H1 (cell line): Measurements from ENCODE around the gene GPBP1L1. TPM values are rescaled to one million over a fixed set of nuclear protein-coding genes. Genes with fewer than 3 reads are reported as not detected.
"Not testable (repeated sequence)": the region's sequence is repeated elsewhere in the genome, so short reads cannot be mapped to it uniquely, and the experiment has no call there.

Experiments used
- CTCF ChIA-PET: fragments of 300-600 bp; sonication (Branson Sonifier 250); formaldehyde crosslinking; loops from one replicate; lab custom pipeline; 2021; ENCODE audit not compliant: partially characterized antibody; lab: Charles Lee
- POLR2A ChIA-PET: fragments of 300-600 bp; sonication (Branson Sonifier 250); formaldehyde crosslinking; loops from one replicate; lab custom pipeline; 2021; ENCODE audit warnings: inconsistent platforms; ENCODE audit not compliant: partially characterized antibody; lab: Charles Lee
- DNase-seq, 2 experiments: peaks; one replicate each; pipeline versions ENCODE4 v3.0.0 to v3.0.0-alpha.2; 2010 to 2022; ENCODE audit warnings: low spot score in 2 of 2, low read depth in 1 of 2, mixed read lengths in 1 of 2
- FAIRE-seq: peaks from 2 replicates; lab custom pipeline; 2011; peaks lifted over from hg19 to GRCh38; lab: Jason Lieb, UNC
- H2AFZ ChIP-seq: 2 replicates; pipeline ENCODE4 v1.8.1; 2012; ENCODE audit warnings: low read length, inconsistent platforms
- H2AK5ac ChIP-seq: 2 replicates; pipeline ENCODE4 v1.6.1; 2013; ENCODE audit warnings: low read depth, low read length
- H2BK120ac ChIP-seq: replicated peaks from 2 replicates; pipeline ENCODE3; 2013; ENCODE audit warnings: low read depth, low read length, inconsistent platforms
- H2BK12ac ChIP-seq: 2 replicates; pipeline ENCODE4 v1.6.1; 2013; ENCODE audit warnings: low read depth, low read length
- H2BK15ac ChIP-seq: 2 replicates; pipeline ENCODE4 v1.6.1; 2013; ENCODE audit warnings: low read length
- H2BK20ac ChIP-seq: 2 replicates; pipeline ENCODE4 v1.6.1; 2013; ENCODE audit warnings: low read length
- H2BK5ac ChIP-seq: 2 replicates; pipeline ENCODE4 v1.6.1; 2013; ENCODE audit warnings: low read depth, low read length
- H3K14ac ChIP-seq: 2 replicates; pipeline ENCODE4 v1.6.1; 2013; ENCODE audit warnings: inconsistent platforms; ENCODE audit not compliant: insufficient read length
- H3K18ac ChIP-seq: 2 replicates; pipeline ENCODE4 v1.6.1; 2013; ENCODE audit warnings: low read length; ENCODE audit errors: extremely low read depth
- H3K23ac ChIP-seq: 2 replicates; pipeline ENCODE4 v1.6.1; 2013; ENCODE audit warnings: inconsistent platforms; ENCODE audit not compliant: insufficient read length
- H3K23me2 ChIP-seq: 2 replicates; pipeline ENCODE4 v1.6.1; 2013; ENCODE audit warnings: low read depth, low read length
- H3K27ac ChIP-seq: 2 replicates; pipeline ENCODE4 v1.6.1; 2011; ENCODE audit warnings: low read depth, low read length, inconsistent platforms
- H3K27me3 ChIP-seq, 4 experiments: replicated peaks in 1 of 4; 1 replicate in 1 of 4; 2 replicates in 3 of 4; pipeline versions ENCODE4 v1.6.1 to v1.8.1; 2011 to 2013; ENCODE audit warnings: low read length in 3 of 4, mild to moderate bottlenecking in 3 of 4, inconsistent platforms in 2 of 4, mixed read lengths in 2 of 4, moderate library complexity in 1 of 4; ENCODE audit not compliant: control insufficient read depth in 3 of 4, insufficient read depth in 3 of 4; ENCODE audit errors: extremely low read depth in 1 of 4
- H3K36me3 ChIP-seq, 4 experiments: 2 replicates each; pipeline versions ENCODE4 v1.6.1 to v1.8.1; 2011 to 2013; ENCODE audit warnings: mild to moderate bottlenecking in 4 of 4, low read length in 3 of 4, moderate library complexity in 2 of 4, control low read depth in 1 of 4, inconsistent platforms in 1 of 4; ENCODE audit not compliant: insufficient read depth in 4 of 4, control insufficient read depth in 2 of 4
- H3K4ac ChIP-seq: replicated peaks from 2 replicates; pipeline ENCODE3; 2013; ENCODE audit warnings: low read length, low read depth, mixed read lengths, inconsistent platforms; ENCODE audit not compliant: insufficient read length
- H3K4me1 ChIP-seq, 4 experiments: replicated peaks in 1 of 4; 1 replicate in 1 of 4; 2 replicates in 3 of 4; pipeline versions ENCODE4 v1.6.1 to v1.8.1; 2011 to 2013; ENCODE audit warnings: low read length in 3 of 4, inconsistent platforms in 2 of 4, mixed read lengths in 1 of 4; ENCODE audit not compliant: insufficient read depth in 4 of 4, control insufficient read depth in 3 of 4
- H3K4me2 ChIP-seq, 2 experiments: 2 replicates each; pipeline versions ENCODE4 v1.6.1 to v1.8.1; 2011 to 2013; ENCODE audit warnings: low read depth in 2 of 2, low read length in 2 of 2, control low read depth in 1 of 2, inconsistent platforms in 1 of 2, mild to moderate bottlenecking in 1 of 2; ENCODE audit not compliant: insufficient read depth in 1 of 2
- H3K4me3 ChIP-seq, 4 experiments: fragments of 200-600, 300-600 bp in 1 of 4; sonication (generic), shearing (Covaris generic), sonication (Bioruptor Twin) in 1 of 4; 2 replicates each; pipeline versions ENCODE4 v1.5.1 to v1.8.1; 2011 to 2016; ENCODE audit warnings: low read length in 4 of 4, low read depth in 3 of 4, control low read depth in 2 of 4, inconsistent platforms in 2 of 4, mild to moderate bottlenecking in 2 of 4, mixed read lengths in 1 of 4, moderate library complexity in 1 of 4; ENCODE audit not compliant: insufficient read depth in 2 of 4; ENCODE audit errors: extremely low read depth in 1 of 4
- H3K56ac ChIP-seq: replicated peaks from 2 replicates; pipeline ENCODE3; 2013; ENCODE audit warnings: low read depth, mild to moderate bottlenecking, mixed read lengths, low read length, inconsistent platforms; ENCODE audit not compliant: insufficient read length
- H3K79me1 ChIP-seq: 2 replicates; pipeline ENCODE4 v1.6.1; 2013; ENCODE audit warnings: low read depth, low read length, control low read depth
- H3K79me2 ChIP-seq, 2 experiments: 2 replicates each; pipeline versions ENCODE4 v1.6.1 to v1.8.1; 2012 to 2013; ENCODE audit warnings: low read length in 2 of 2, mild to moderate bottlenecking in 2 of 2, inconsistent platforms in 1 of 2; ENCODE audit not compliant: insufficient read depth in 2 of 2, control insufficient read depth in 1 of 2
- H3K9ac ChIP-seq, 4 experiments: replicated peaks in 1 of 4; 1 replicate in 1 of 4; 2 replicates in 3 of 4; pipeline versions ENCODE4 v1.6.1 to v1.8.1; 2011 to 2013; ENCODE audit warnings: low read depth in 3 of 4, low read length in 3 of 4, control low read depth in 2 of 4, mild to moderate bottlenecking in 2 of 4, moderate library complexity in 2 of 4, inconsistent platforms in 1 of 4; ENCODE audit errors: extremely low read depth in 1 of 4
- H3K9me3 ChIP-seq, 2 experiments: 2 replicates each; pipeline versions ENCODE4 v1.6.1 to v1.8.1; 2012 to 2013; ENCODE audit warnings: mild to moderate bottlenecking in 2 of 2, moderate library complexity in 2 of 2, control low read depth in 1 of 2, inconsistent platforms in 1 of 2, low read depth in 1 of 2, low read length in 1 of 2, mixed read lengths in 1 of 2; ENCODE audit not compliant: insufficient read depth in 2 of 2
- H4K20me1 ChIP-seq, 2 experiments: replicated peaks in 1 of 2; 2 replicates each; pipeline versions ENCODE3 to v1.8.1; 2011 to 2013; ENCODE audit warnings: inconsistent platforms in 2 of 2, low read length in 2 of 2, mild to moderate bottlenecking in 1 of 2; ENCODE audit not compliant: insufficient read depth in 2 of 2, control insufficient read depth in 1 of 2
- H4K5ac ChIP-seq: 2 replicates; pipeline ENCODE4 v1.6.1; 2013; ENCODE audit warnings: low read length, low read depth, mixed read lengths, inconsistent platforms; ENCODE audit not compliant: insufficient read length
- H4K8ac ChIP-seq: 2 replicates; pipeline ENCODE4 v1.8.0; 2013; ENCODE audit warnings: mild to moderate bottlenecking, moderate library complexity, low read length, inconsistent platforms; ENCODE audit not compliant: insufficient read depth; ENCODE audit errors: extremely low read depth
- H4K91ac ChIP-seq: replicated peaks from 2 replicates; pipeline ENCODE3; 2013; ENCODE audit warnings: low read length, mixed read lengths, inconsistent platforms; ENCODE audit not compliant: insufficient read length
- WGBS, 2 experiments: shearing (Covaris generic) in 1 of 2; methylation state at CpG; one replicate each; pipeline versions ENCODE4 v1.1.6 to v1.1.7; 2013 to 2015; ENCODE audit warnings: low lambda C conversion rate in 2 of 2, mixed read lengths in 2 of 2, inconsistent platforms in 1 of 2, low coverage in 1 of 2, missing lambda C conversion rate in 1 of 2; ENCODE audit not compliant: insufficient replicate concordance in 2 of 2, insufficient coverage in 1 of 2, insufficient read length in 1 of 2; ENCODE audit errors: extremely low coverage in 1 of 2, missing lambda C conversion rate in 1 of 2; 5-methylcytosine and 5-hydroxymethylcytosine counted together
- polyA plus RNA-seq, 7 experiments: library from polyadenylated mRNA; depleted of rRNA in 3 of 7; stranded (reverse) in 5 of 7; unstranded in 2 of 7; fragments of >200 nt in 5 of 7; fragments of 200-250 nt in 2 of 7; gene quantifications; 1 replicate in 5 of 7; 2 replicates in 1 of 7; 4 replicates in 1 of 7; pipeline versions ENCODE4 v1.2.1 to v1.2.3, GENCODE V29; 2011 to 2013; ENCODE audit warnings: missing spikeins in 2 of 7, mixed read lengths in 2 of 7
- total RNA-seq: library from RNA; stranded (reverse); fragmentation: NEBNext Ultra II Directional; extraction: Animal tissue kit (Norgen Biotek cat#: 25700); gene quantifications from 2 replicates; pipeline ENCODE4 v1.2.1, GENCODE V29; 2021

The GPBP1L1 gene
- total and polyA plus RNA-seq, 2 of the 8 experiments (the other 6 are each of a cell fraction or from before 2014, with no cell fraction given), result 70.1 to 119 TPM

DNA sequence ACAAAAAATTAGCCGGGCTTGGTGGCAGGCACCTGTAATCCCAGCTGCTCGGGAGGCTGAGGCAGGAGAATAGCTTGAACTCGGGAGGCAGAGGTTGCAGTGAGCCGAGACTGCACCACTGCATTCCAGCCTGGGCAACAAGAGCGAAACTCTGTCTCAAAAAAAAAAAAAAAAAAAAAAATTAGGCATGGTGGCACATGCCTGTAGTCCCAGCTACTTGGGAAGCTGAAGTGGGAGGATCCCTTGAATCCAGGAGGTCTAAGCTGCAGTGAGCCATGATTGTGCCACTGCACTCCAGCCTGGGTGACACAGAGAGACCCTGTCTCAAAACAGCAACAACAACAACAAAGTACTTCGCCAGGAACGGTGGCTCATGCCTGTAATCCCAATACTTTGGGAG lies 9.8 kb downstream of the GPBP1L1 start:
- H3K79me1 ChIP-seq, H3K36me3 ChIP-seq, H3K18ac ChIP-seq, H3K4ac ChIP-seq, H3K9me3 ChIP-seq, H3K27ac ChIP-seq, FAIRE-seq, H4K8ac ChIP-seq, H3K23ac ChIP-seq, DNase-seq, H3K9ac ChIP-seq, H2BK5ac ChIP-seq, H2AFZ ChIP-seq, H2AK5ac ChIP-seq, H3K4me2 ChIP-seq, H2BK12ac ChIP-seq, H3K4me3 ChIP-seq, H4K91ac ChIP-seq, H2BK15ac ChIP-seq, H2BK120ac ChIP-seq, H4K5ac ChIP-seq, H3K56ac ChIP-seq, H3K14ac ChIP-seq, H3K23me2 ChIP-seq, H2BK20ac ChIP-seq, H3K27me3 ChIP-seq: not testable (repeated sequence)
- peaks cover 23 to 26% of the 10 kb centered on the region in 2 experiments for H4K20me1 ChIP-seq
- H3K79me2 ChIP-seq, result peaks cover 65 to 98% of the 10 kb centered on the region in 2 experiments
- CTCF ChIA-PET, result interaction anchor here (1.2 kb wide), 1 partner anchor 210 kb away, joined by 4 read pairs; no protein-coding TSS in a partner anchor
- POLR2A ChIA-PET, result interaction anchor here (0.5 to 1.8 kb wide), 4 partner anchors 9 to 591 kb away, joined by 3 to 11 read pairs (median 4); partner anchors contain the start of gene GPBP1L1
- H3K4me1 ChIP-seq, result peaks cover 0 to 20% (median 5%) of the 10 kb centered on the region in 4 experiments; a peak in 5 of 7 replicates
- 74% methylated on average over 6 of the region's 7 CpGs; no CpG with 5 or more reads in 1 of the 2 experiments for WGBS, 2 experiments
